Panc1 (cell line): ENCODE results near the gene TMEM97. TPM values are rescaled to one million over a fixed set of nuclear protein-coding genes. Genes with fewer than 3 reads are reported as not detected.

Experiments
- ATAC-seq: fragments of 200-7000 bp; cut with Tn5 transposase; 2 replicates; pipeline ENCODE4 v1.9.1; 2020; ENCODE audit warnings: mild to moderate bottlenecking, moderate library complexity
- BruUV-seq: library from RNA; stranded (reverse); fragments of 400-500 nt; replicated peaks from 2 replicates; lab custom pipeline; 2021; lab: Mats Ljungman, UMichigan
- CTCF ChIA-PET: fragments of 300-600 bp; sonication (Branson Sonifier 250); formaldehyde crosslinking; loops from one replicate; lab custom pipeline; 2022; ENCODE audit warnings: antibody characterized with exemption; lab: Charles Lee
- POLR2A ChIA-PET: fragments of 300-600 bp; sonication (Branson Sonifier 250); formaldehyde crosslinking; loops from one replicate; lab custom pipeline; 2022; ENCODE audit warnings: antibody characterized with exemption; lab: Charles Lee
- DNase-seq: peaks from one replicate; pipeline ENCODE4 v3.0.0-alpha.2; 2010; ENCODE audit warnings: low read depth, low spot score
- H3K27ac ChIP-seq: 2 replicates; pipeline ENCODE4 v1.5.1; 2011; ENCODE audit warnings: mild to moderate bottlenecking, low read length, inconsistent platforms
- H3K27me3 ChIP-seq: fragments of 200-500 bp; sonication (Bioruptor generic); 2 replicates; pipeline ENCODE4 v1.6.0; 2014; ENCODE audit warnings: low read length, inconsistent platforms; ENCODE audit not compliant: control insufficient read depth, insufficient read depth
- H3K36me3 ChIP-seq: fragments of 200-500 bp; sonication (Bioruptor generic); 2 replicates; pipeline ENCODE4 v1.5.1; 2014; ENCODE audit warnings: inconsistent platforms, mild to moderate bottlenecking, low read length, moderate library complexity; ENCODE audit not compliant: control insufficient read depth, insufficient read depth
- H3K4me1 ChIP-seq: 2 replicates; pipeline ENCODE4 v1.5.1; 2011; ENCODE audit warnings: inconsistent platforms, mild to moderate bottlenecking, low read length, moderate library complexity; ENCODE audit not compliant: control insufficient read depth, insufficient read depth
- H3K4me3 ChIP-seq, 2 experiments: 2 replicates each; pipeline ENCODE4 v1.5.1; 2011 to 2012; ENCODE audit warnings: low read depth in 2 of 2, low read length in 2 of 2, mild to moderate bottlenecking in 2 of 2, inconsistent platforms in 1 of 2, moderate library complexity in 1 of 2
- H3K9me3 ChIP-seq: fragments of 200-500 bp; sonication (Bioruptor generic); 2 replicates; pipeline ENCODE4 v1.5.1; 2014; ENCODE audit warnings: low read depth, mild to moderate bottlenecking, inconsistent platforms, low read length, moderate library complexity; ENCODE audit not compliant: control insufficient read depth, insufficient read depth
- CTCF ChIP-seq: fragments of 450-650 bp; IDR thresholded peaks from 2 replicates; pipeline ENCODE4 v1.5.1; 2017; ENCODE audit warnings: mild to moderate bottlenecking
- POLR2AphosphoS5 ChIP-seq: IDR thresholded peaks from 2 replicates; pipeline ENCODE4 v1.6.1; 2012; ENCODE audit warnings: mild to moderate bottlenecking, low read depth, low read length, moderate library complexity
- SIN3A ChIP-seq: IDR thresholded peaks from 2 replicates; pipeline ENCODE4 v1.6.1; 2012; ENCODE audit warnings: low read depth, mild to moderate bottlenecking, low read length, moderate library complexity, borderline replicate concordance; ENCODE audit not compliant: insufficient read depth
- TCF7L2 ChIP-seq: IDR thresholded peaks from 2 replicates; pipeline ENCODE4 v1.6.1; 2011; ENCODE audit warnings: mild to moderate bottlenecking, low read depth, low read length, inconsistent platforms
- in situ Hi-C: cut with HindIII; loops from 2 replicates; pipeline ENCODE4 v1.10.0; 2016; ENCODE audit warnings: low sequenced_read_pairs, low pct_unique_long_range_greater_than_20kb
- intact Hi-C: fragments of 100-400 bp; cut with micrococcal nuclease; formaldehyde crosslinking; loops from one replicate; pipeline ENCODE4 v1.10.0; 2022; ENCODE audit not compliant: unreplicated experiment
- total RNA-seq: library from RNA; stranded (reverse); gene quantifications from one replicate; pipeline ENCODE4 v1.2.1, GENCODE V29; 2021; ENCODE audit not compliant: unreplicated experiment
- TF ChIP-seq, protein P1 (sequence below), 2 experiments: IDR thresholded peaks; 2 replicates each; pipeline ENCODE4 v1.6.1; 2011 to 2012; ENCODE audit warnings: low read depth in 2 of 2, control low read depth in 1 of 2, low read length in 1 of 2, mild to moderate bottlenecking in 1 of 2, moderate library complexity in 1 of 2; ENCODE audit not compliant: insufficient read depth in 1 of 2

Gene TMEM97
- total RNA-seq, 1 experiment from 2014 or later = 78.7 TPM

DNA sequence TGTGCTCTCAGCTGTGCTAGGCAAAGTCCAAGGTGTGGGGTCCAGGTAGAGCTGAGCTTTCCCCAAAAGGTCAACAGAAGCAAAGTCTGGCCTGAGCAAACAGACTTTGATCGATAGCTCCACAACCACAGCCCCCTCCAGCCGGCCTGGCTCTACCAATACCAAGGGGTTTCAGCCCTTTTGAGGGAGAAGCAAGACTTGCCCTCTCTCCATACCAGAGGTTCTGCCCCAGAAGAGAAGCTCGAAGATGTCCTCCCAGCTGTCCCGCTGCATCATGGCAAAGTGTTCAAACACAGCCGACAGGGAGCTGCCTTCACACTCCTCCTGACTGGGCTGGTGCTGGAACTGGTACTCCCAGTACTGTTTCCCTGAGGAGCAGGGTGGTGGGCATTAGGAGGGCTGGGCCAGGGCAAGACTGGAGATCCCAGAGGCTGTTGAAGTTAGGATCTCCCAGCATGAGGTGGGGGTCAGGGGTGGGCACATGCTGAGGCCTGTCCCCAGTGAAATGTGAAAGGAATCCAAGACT, 49.4 kb downstream of the TMEM97 start:
- ATAC-seq (no peak), DNase-seq (no peak)
- Histone ChIP-seq H3K27me3 (no peaks in the 10 kb centered on the region), H3K9me3 (no peaks in the 10 kb centered on the region), H3K36me3 (no peaks in the 10 kb centered on the region), H3K27ac (no peak overlapping the region), H3K4me1 (peaks cover 27% of the 10 kb centered on the region), H3K4me3 (no peak overlapping the region)
- intact Hi-C loops (no loop called here), in situ Hi-C loops (no loop called here)
- no TSS peak for BruUV-seq
- ChIA-PET CTCF (no interaction called here), POLR2A (no interaction called here)
- TF ChIP-seq CTCF (no peak), SIN3A (no peak), TCF7L2 (no peak), POLR2AphosphoS5 (no peak)
- TF ChIP-seq, protein P1, sequence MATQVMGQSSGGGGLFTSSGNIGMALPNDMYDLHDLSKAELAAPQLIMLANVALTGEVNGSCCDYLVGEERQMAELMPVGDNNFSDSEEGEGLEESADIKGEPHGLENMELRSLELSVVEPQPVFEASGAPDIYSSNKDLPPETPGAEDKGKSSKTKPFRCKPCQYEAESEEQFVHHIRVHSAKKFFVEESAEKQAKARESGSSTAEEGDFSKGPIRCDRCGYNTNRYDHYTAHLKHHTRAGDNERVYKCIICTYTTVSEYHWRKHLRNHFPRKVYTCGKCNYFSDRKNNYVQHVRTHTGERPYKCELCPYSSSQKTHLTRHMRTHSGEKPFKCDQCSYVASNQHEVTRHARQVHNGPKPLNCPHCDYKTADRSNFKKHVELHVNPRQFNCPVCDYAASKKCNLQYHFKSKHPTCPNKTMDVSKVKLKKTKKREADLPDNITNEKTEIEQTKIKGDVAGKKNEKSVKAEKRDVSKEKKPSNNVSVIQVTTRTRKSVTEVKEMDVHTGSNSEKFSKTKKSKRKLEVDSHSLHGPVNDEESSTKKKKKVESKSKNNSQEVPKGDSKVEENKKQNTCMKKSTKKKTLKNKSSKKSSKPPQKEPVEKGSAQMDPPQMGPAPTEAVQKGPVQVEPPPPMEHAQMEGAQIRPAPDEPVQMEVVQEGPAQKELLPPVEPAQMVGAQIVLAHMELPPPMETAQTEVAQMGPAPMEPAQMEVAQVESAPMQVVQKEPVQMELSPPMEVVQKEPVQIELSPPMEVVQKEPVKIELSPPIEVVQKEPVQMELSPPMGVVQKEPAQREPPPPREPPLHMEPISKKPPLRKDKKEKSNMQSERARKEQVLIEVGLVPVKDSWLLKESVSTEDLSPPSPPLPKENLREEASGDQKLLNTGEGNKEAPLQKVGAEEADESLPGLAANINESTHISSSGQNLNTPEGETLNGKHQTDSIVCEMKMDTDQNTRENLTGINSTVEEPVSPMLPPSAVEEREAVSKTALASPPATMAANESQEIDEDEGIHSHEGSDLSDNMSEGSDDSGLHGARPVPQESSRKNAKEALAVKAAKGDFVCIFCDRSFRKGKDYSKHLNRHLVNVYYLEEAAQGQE (IDR thresholded peaks at IDR 0.05; ENCODE audit: insufficient read depth in 1 of 2, low read depth in 2 of 2, low read length in 1 of 2) = no peak

DNA sequence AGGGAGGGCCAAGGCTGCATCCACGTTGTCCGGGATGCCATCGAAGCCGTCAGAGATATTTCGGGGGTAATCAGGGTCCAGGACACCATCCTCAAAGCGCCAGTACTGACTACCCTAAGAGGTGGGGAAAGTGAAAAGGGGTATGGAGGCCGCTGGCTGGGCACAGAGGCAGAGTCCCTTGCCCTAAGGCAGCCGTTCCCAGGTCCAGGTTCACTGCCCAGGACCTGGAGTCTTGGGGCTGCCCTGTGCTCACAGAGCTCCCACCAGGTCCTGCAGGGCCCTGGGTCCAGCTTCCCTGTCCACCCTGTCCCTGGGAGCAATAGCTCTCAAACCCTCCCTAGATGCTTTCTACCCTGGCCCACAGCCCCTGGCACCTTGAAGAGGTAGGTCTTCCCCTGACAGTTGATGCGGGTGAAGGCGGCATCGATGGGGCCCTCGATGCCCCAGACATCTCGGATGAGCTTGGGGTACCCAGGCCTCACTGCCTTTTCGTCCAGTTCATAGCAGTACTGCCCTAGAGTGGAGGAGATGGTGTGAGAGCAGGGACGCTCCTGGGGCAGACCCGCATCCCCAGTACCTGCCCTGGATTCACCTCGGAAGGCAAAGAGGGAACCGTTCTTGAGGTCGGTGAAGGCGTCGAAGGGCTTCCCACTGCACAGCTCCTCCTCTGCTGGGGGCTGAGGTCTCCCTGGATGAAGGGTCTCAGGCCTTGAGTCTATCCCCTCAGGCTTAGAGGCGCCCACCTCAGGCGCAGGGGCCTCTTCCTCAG, 50.1 kb downstream of the TMEM97 start:
- TF ChIP-seq POLR2AphosphoS5 (no peak), SIN3A (no peak), TCF7L2 (no peak), CTCF (no peak)
- TF ChIP-seq, protein P1 (IDR thresholded peaks at IDR 0.05; ENCODE audit: insufficient read depth in 1 of 2, low read depth in 2 of 2, low read length in 1 of 2) = no peak
- in situ Hi-C loops (no loop called here), intact Hi-C loops (no loop called here)
- H3K27me3 ChIP-seq = no peaks in the 10 kb centered on the region
- DNase-seq = no peak
- ATAC-seq = no peak
- no peaks in the 10 kb centered on the region for H3K9me3 ChIP-seq
- POLR2A ChIA-PET = interaction anchor here (0.8 kb wide), 1 partner anchor 112 kb away, joined by 3 read pairs; no protein-coding TSS in a partner anchor
- CTCF ChIA-PET = no interaction called here
- no peaks in the 10 kb centered on the region for H3K36me3 ChIP-seq
- H3K27ac ChIP-seq = no peak overlapping the region
- H3K4me3 ChIP-seq = no peak overlapping the region
- peaks cover 27% of the 10 kb centered on the region for H3K4me1 ChIP-seq
- BruUV-seq = no TSS peak
